Neural progenitor cell (in vitro differentiated cells): Measurements from ENCODE around the gene RAB23. TPM values are rescaled to one million over a fixed set of nuclear protein-coding genes. Genes with fewer than 3 reads are reported as not detected.

Source experiments
- DNase-seq: peaks from one replicate; pipeline ENCODE4 v3.0.0-alpha.2; 2016; ENCODE audit warnings: low spot score
- H2AFZ ChIP-seq: fragments of 200-600 bp; sonication (generic); replicated peaks from 2 replicates; pipeline ENCODE4 v1.6.1; 2016; ENCODE audit warnings: antibody characterized with exemption
- H3F3A ChIP-seq: fragments of 200-600 bp; sonication (generic); 2 replicates; pipeline ENCODE4 v1.6.1; 2016; ENCODE audit warnings: antibody characterized with exemption, low read depth
- H3K27ac ChIP-seq: fragments of 200-600 bp; sonication (generic); 2 replicates; pipeline ENCODE4 v1.5.1; 2016; ENCODE audit warnings: mild to moderate bottlenecking
- H3K27me3 ChIP-seq: fragments of 200-600 bp; sonication (generic); 2 replicates; pipeline ENCODE4 v1.6.1; 2016; ENCODE audit warnings: mild to moderate bottlenecking, moderate library complexity
- H3K36me3 ChIP-seq: fragments of 200-600 bp; sonication (generic); 2 replicates; pipeline ENCODE4 v1.5.1; 2016
- H3K4me1 ChIP-seq: fragments of 200-600 bp; sonication (generic); 2 replicates; pipeline ENCODE4 v1.6.1; 2016; ENCODE audit warnings: mixed run types
- H3K4me2 ChIP-seq: fragments of 200-600 bp; sonication (generic); 2 replicates; pipeline ENCODE4 v1.6.1; 2016
- H3K4me3 ChIP-seq: fragments of 200-600 bp; sonication (generic); 2 replicates; pipeline ENCODE4 v1.5.1; 2016
- H3K79me2 ChIP-seq: fragments of 200-600 bp; sonication (generic); 2 replicates; pipeline ENCODE4 v1.6.1; 2016; ENCODE audit warnings: low read depth
- H3K9ac ChIP-seq: fragments of 200-600 bp; sonication (generic); 2 replicates; pipeline ENCODE4 v1.6.1; 2016
- H3K9me3 ChIP-seq: fragments of 200-600 bp; sonication (generic); 2 replicates; pipeline ENCODE4 v1.5.1; 2016; ENCODE audit warnings: low read depth
- H4K20me1 ChIP-seq: fragments of 200-600 bp; sonication (generic); 2 replicates; pipeline ENCODE4 v1.6.1; 2016; ENCODE audit warnings: low read depth
- H3K27ac Mint-ChIP-seq: 3 replicates; pipeline ENCODE4 v1.8.0; 2021; ENCODE audit warnings: mixed read lengths
- H3K27me3 Mint-ChIP-seq: 2 replicates; pipeline ENCODE4 v1.8.0; 2022; ENCODE audit warnings: low read depth, mild to moderate bottlenecking, inconsistent platforms, moderate library complexity, mixed read lengths; ENCODE audit not compliant: insufficient read depth
- H3K36me3 Mint-ChIP-seq: 3 replicates; pipeline ENCODE4 v1.8.0; 2021; ENCODE audit warnings: mixed read lengths
- H3K4me1 Mint-ChIP-seq: 3 replicates; pipeline ENCODE4 v1.8.0; 2021; ENCODE audit warnings: mixed read lengths
- H3K4me3 Mint-ChIP-seq: 3 replicates; pipeline ENCODE4 v1.8.0; 2021; ENCODE audit warnings: mild to moderate bottlenecking, moderate library complexity, mixed read lengths
- H3K9me3 Mint-ChIP-seq: 3 replicates; pipeline ENCODE4 v1.8.0; 2020; ENCODE audit warnings: mixed read lengths
- EZH2 ChIP-seq: fragments of 200-600 bp; sonication (generic); IDR thresholded peaks from 2 replicates; pipeline ENCODE4 v1.6.1; 2017; ENCODE audit warnings: antibody characterized with exemption, mild to moderate bottlenecking, moderate library complexity
- EZH2phosphoT487 ChIP-seq: fragments of 200-600 bp; sonication (generic); IDR thresholded peaks from 2 replicates; pipeline ENCODE4 v1.6.1; 2017; ENCODE audit warnings: antibody characterized with exemption
- total RNA-seq: library from RNA; depleted of rRNA; stranded (reverse); fragments of >200 nt; gene quantifications from 2 replicates; pipeline ENCODE4 v1.2.3, GENCODE V29; 2015; ENCODE audit warnings: low replicate concordance
- TF ChIP-seq, protein P1 (sequence below): fragments of 200-600 bp; sonication (generic); IDR thresholded peaks from 2 replicates; pipeline ENCODE4 v1.5.1; 2017; ENCODE audit warnings: antibody characterized with exemption, mild to moderate bottlenecking

Gene RAB23
- total RNA-seq, 1 donor from 2014 or later = 43.7 TPM

DNA sequence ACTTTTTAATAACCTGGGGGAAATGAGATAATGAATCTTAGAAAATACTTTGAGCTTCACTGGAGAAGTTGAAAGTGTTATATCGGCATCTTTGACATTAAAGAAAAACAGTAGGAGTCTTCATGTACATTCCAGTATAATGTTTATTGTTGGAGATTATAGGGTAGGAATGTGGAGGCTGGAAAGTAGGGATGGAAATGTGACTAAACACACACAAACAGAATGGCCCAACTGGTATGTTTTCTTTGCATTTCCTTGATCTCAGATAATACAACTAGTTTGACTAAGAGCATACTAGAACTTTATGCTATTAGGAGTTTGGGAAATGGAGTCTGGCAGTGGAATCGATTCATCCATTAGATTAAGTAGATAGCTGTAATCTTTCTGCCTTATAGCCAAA lies 60.1 kb downstream of the RAB23 start:
- H3K4me1 Mint-ChIP-seq = no peaks in the 10 kb centered on the region
- Histone ChIP-seq H3K27ac (no peak overlapping the region), H3K4me3 (no peak overlapping the region), H4K20me1 (no peaks in the 10 kb centered on the region), H3K4me1 (no peaks in the 10 kb centered on the region), H3K36me3 (no peaks in the 10 kb centered on the region), H3F3A (no peaks in the 10 kb centered on the region), H3K79me2 (no peaks in the 10 kb centered on the region), H3K9ac (no peak overlapping the region), H3K9me3 (peaks cover 4% of the 10 kb centered on the region), H3K4me2 (no peak overlapping the region), H3K27me3 (no peaks in the 10 kb centered on the region), H2AFZ (no peak overlapping the region)
- H3K27ac Mint-ChIP-seq = no peak overlapping the region
- H3K9me3 Mint-ChIP-seq = peaks cover 20% of the 10 kb centered on the region
- peaks cover 2% of the 10 kb centered on the region for H3K27me3 Mint-ChIP-seq
- no peak overlapping the region for H3K4me3 Mint-ChIP-seq
- no peak for DNase-seq
- peaks cover 37% of the 10 kb centered on the region for H3K36me3 Mint-ChIP-seq
- no peak for TF ChIP-seq EZH2phosphoT487
- TF ChIP-seq, protein P1, sequence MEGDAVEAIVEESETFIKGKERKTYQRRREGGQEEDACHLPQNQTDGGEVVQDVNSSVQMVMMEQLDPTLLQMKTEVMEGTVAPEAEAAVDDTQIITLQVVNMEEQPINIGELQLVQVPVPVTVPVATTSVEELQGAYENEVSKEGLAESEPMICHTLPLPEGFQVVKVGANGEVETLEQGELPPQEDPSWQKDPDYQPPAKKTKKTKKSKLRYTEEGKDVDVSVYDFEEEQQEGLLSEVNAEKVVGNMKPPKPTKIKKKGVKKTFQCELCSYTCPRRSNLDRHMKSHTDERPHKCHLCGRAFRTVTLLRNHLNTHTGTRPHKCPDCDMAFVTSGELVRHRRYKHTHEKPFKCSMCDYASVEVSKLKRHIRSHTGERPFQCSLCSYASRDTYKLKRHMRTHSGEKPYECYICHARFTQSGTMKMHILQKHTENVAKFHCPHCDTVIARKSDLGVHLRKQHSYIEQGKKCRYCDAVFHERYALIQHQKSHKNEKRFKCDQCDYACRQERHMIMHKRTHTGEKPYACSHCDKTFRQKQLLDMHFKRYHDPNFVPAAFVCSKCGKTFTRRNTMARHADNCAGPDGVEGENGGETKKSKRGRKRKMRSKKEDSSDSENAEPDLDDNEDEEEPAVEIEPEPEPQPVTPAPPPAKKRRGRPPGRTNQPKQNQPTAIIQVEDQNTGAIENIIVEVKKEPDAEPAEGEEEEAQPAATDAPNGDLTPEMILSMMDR = no peak
- no peak for TF ChIP-seq EZH2

DNA sequence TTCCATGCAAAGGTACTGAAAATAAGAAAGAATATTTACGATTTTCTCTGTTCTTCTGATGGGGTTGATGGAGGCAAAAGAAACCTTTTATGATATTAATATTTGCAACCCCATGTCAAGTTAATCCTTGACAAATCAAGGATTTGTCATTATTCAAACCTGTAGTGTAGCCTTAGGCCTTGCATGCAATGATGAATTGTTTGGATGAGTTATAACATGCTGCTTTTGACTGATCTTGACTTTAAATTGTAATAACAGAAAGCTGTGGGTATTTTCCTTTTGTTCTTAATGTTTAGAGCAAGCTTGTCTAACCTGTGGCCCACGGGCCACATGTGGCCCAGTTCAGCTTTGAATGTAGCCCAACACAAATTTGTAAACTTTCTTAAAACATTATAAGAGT lies 63.0 kb downstream of the RAB23 start:
- DNase-seq = no peak
- Histone ChIP-seq H3F3A (no peaks in the 10 kb centered on the region), H3K4me2 (no peak overlapping the region), H4K20me1 (no peaks in the 10 kb centered on the region), H3K79me2 (no peaks in the 10 kb centered on the region), H3K9me3 (no peaks in the 10 kb centered on the region), H3K27ac (no peak overlapping the region), H2AFZ (no peak overlapping the region), H3K9ac (no peak overlapping the region), H3K4me3 (no peak overlapping the region), H3K36me3 (peaks cover 7% of the 10 kb centered on the region), H3K4me1 (no peaks in the 10 kb centered on the region), H3K27me3 (no peaks in the 10 kb centered on the region)
- H3K9me3 Mint-ChIP-seq = peaks cover 5% of the 10 kb centered on the region
- no peak overlapping the region for H3K27ac Mint-ChIP-seq
- peaks cover 2% of the 10 kb centered on the region for H3K27me3 Mint-ChIP-seq
- peaks cover 23% of the 10 kb centered on the region for H3K36me3 Mint-ChIP-seq
- H3K4me3 Mint-ChIP-seq = no peak overlapping the region
- no peak for TF ChIP-seq EZH2
- TF ChIP-seq, protein P1 = no peak
- no peak for TF ChIP-seq EZH2phosphoT487
- H3K4me1 Mint-ChIP-seq = no peaks in the 10 kb centered on the region

DNA sequence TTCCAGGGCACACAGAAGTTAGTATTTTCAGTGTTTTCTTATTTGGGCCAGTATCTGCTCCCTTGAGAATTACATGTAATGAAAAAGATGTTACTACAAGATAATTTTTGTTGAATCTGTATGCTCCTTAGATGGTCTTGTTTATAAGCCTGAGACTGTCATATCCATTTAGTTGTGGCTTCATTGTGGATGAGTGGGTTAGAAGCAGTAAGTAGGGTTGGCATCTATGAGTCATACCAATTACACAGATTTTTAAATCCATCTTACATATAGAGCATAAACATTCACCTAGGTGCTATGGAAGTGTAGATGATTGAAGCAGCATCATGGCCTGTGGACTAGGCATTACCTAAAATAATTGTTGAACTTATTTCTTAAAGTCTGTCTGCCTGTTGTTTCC lies 63.4 kb downstream of the RAB23 start:
- H3K36me3 Mint-ChIP-seq = peaks cover 18% of the 10 kb centered on the region
- DNase-seq = no peak
- Histone ChIP-seq H3K79me2 (no peaks in the 10 kb centered on the region), H3K27ac (no peak overlapping the region), H3K27me3 (no peaks in the 10 kb centered on the region), H3F3A (no peaks in the 10 kb centered on the region), H3K9ac (no peak overlapping the region), H3K36me3 (peaks cover 12% of the 10 kb centered on the region), H3K4me1 (no peaks in the 10 kb centered on the region), H2AFZ (no peak overlapping the region), H4K20me1 (no peaks in the 10 kb centered on the region), H3K9me3 (no peaks in the 10 kb centered on the region), H3K4me3 (no peak overlapping the region), H3K4me2 (no peak overlapping the region)
- no peak overlapping the region for H3K27ac Mint-ChIP-seq
- no peak overlapping the region for H3K4me3 Mint-ChIP-seq
- TF ChIP-seq EZH2 (no peak), EZH2phosphoT487 (no peak)
- TF ChIP-seq, protein P1 = no peak
- H3K27me3 Mint-ChIP-seq = peaks cover 2% of the 10 kb centered on the region
- peaks cover 2% of the 10 kb centered on the region for H3K9me3 Mint-ChIP-seq
- H3K4me1 Mint-ChIP-seq = no peaks in the 10 kb centered on the region
